AG04450 (cell line): ENCODE measurements around the gene PLCG2. TPM values are rescaled to one million over a fixed set of nuclear protein-coding genes. Genes with fewer than 3 reads are reported as not detected.

Experiments used
- CTCF ChIA-PET: fragments of 300-600, 350-600 bp; formaldehyde crosslinking; extraction: SDS; loops from one replicate; lab custom pipeline; 2022; ENCODE audit warnings: antibody characterized with exemption, inconsistent platforms; lab: Charles Lee
- POLR2A ChIA-PET: fragments of 350-600 bp; formaldehyde crosslinking; extraction: SDS; loops from one replicate; lab custom pipeline; 2021; ENCODE audit warnings: antibody characterized with exemption, inconsistent platforms; lab: Yijun Ruan, JAX
- DNase-seq: peaks from one replicate; pipeline ENCODE4 v3.0.0-alpha.2; 2011; ENCODE audit warnings: low read depth, low spot score
- H3K27ac ChIP-seq: one replicate; pipeline ENCODE4 v1.5.1; 2012; ENCODE audit warnings: low read depth, low read length, control low read depth
- H3K27me3 ChIP-seq: one replicate; pipeline ENCODE4 v1.6.0; 2012; ENCODE audit warnings: low read length; ENCODE audit not compliant: control insufficient read depth, insufficient read depth
- H3K4me3 ChIP-seq: 2 replicates; pipeline ENCODE4 v1.5.1; 2011; ENCODE audit warnings: mild to moderate bottlenecking, low read depth, low read length, control low read depth
- H3K9me3 ChIP-seq: 2 replicates; pipeline ENCODE4 v1.5.1; 2012; ENCODE audit warnings: low read length; ENCODE audit not compliant: control insufficient read depth, insufficient read depth
- CTCF ChIP-seq: IDR thresholded peaks from 2 replicates; pipeline ENCODE4 v1.5.1; 2011; ENCODE audit warnings: low read depth, low read length, control low read depth, inconsistent platforms
- polyA minus RNA-seq: library from RNA; depleted of rRNA, polyadenylated mRNA; stranded (reverse); fragments of >200 nt; gene quantifications from 2 replicates; pipeline ENCODE4 v1.2.3, GENCODE V29; 2011; rRNA and poly(A)+ RNA removed
- polyA plus RNA-seq: library from polyadenylated mRNA; depleted of rRNA; stranded (reverse); fragments of >200 nt; gene quantifications from 2 replicates; pipeline ENCODE4 v1.2.3, GENCODE V29; 2011; rRNA removed

PLCG2 gene
- 0.07 and 0.16 TPM in 2 replicates for polyA plus RNA-seq
- 0.30 and 0.74 TPM in 2 replicates for polyA minus RNA-seq

GRCh38 chr16:81778861-81779535 lies at the start of gene PLCG2:
Gene PLCG2, plus strand, starts transcription at chr16:81779291. Its CDS starts 6,699 bp downstream, at chr16:81785990.
- TF ChIP-seq CTCF: no peak
- peaks cover 21% of the 10 kb centered on the region for H3K27me3 ChIP-seq
- no peak for DNase-seq
- peak within 1 kb of the TSS; percentile 40 for H3K4me3 ChIP-seq
- H3K9me3 ChIP-seq: no peaks in the 10 kb centered on the region
- ChIA-PET CTCF (no interaction called here), POLR2A (no interaction called here)
- no peak within 1 kb of the TSS for H3K27ac ChIP-seq

GRCh38 chr16:81729451-81729850 lies 49.6 kb upstream of the PLCG2 start:
- ChIA-PET POLR2A (no interaction called here), CTCF (interaction anchor here (0.7 to 1.9 kb wide), 7 partner anchors 16 to 725 kb away, joined by 3 to 6 read pairs (median 3); no protein-coding TSS in a partner anchor)
- Histone ChIP-seq H3K27ac (no peak overlapping the region), H3K4me3 (no peak overlapping the region), H3K27me3 (peaks cover 15% of the 10 kb centered on the region), H3K9me3 (no peaks in the 10 kb centered on the region; the same call in 1 of the 2 replicates)
- TF ChIP-seq CTCF: no peak
- DNase-seq: no peak

- CTCF ChIA-PET: interaction anchor here (0.7 to 1.9 kb wide), 8 partner anchors 17 to 726 kb away, joined by 3 to 6 read pairs (median 3); no protein-coding TSS in a partner anchor
- TF ChIP-seq CTCF: peak; percentile 53
- no peak overlapping the region for H3K27ac ChIP-seq
Measured at GRCh38 chr16:81730090-81731051, 48.7 kb upstream of the PLCG2 start.

GRCh38 chr16:81731649-81732048 lies 47.4 kb upstream of the PLCG2 start:
- ChIA-PET POLR2A (no interaction called here), CTCF (no interaction called here)
- Histone ChIP-seq H3K27ac (no peak overlapping the region), H3K27me3 (peaks cover 4% of the 10 kb centered on the region), H3K4me3 (no peak overlapping the region), H3K9me3 (no peaks in the 10 kb centered on the region; the same call in 1 of the 2 replicates)
- TF ChIP-seq CTCF: no peak
- no peak for DNase-seq

More at GRCh38 chr16:81730090-81731051, 48.7 kb upstream of the PLCG2 start:
- Histone ChIP-seq H3K9me3 (no peaks in the 10 kb centered on the region; the same call in 1 of the 2 replicates), H3K27me3 (peaks cover 7% of the 10 kb centered on the region), H3K4me3 (peak overlapping the region; percentile 56)
- DNase-seq: no peak
- POLR2A ChIA-PET: interaction anchor here (0.7 kb wide), 1 partner anchor 10 kb away, joined by 3 read pairs; no protein-coding TSS in a partner anchor
